HEK293 (cell line): ENCODE measurements around the gene C16orf92.

Experiments used
- CTCF ChIA-PET: fragments of 350-600 bp; formaldehyde crosslinking; extraction: SDS; loops from one replicate; lab custom pipeline; 2021; ENCODE audit warnings: antibody characterized with exemption; lab: Yijun Ruan, JAX
- POLR2A ChIA-PET: fragments of 300-600 bp; formaldehyde crosslinking; extraction: SDS; loops from one replicate; lab custom pipeline; 2020; ENCODE audit warnings: antibody characterized with exemption, inconsistent platforms; lab: Yijun Ruan, JAX
- H3K27ac ChIP-seq: fragments of 200-500 bp; sonication (Bioruptor generic); 2 replicates; pipeline ENCODE4 v1.5.1; 2014; ENCODE audit warnings: low read depth, low read length, control low read depth, inconsistent platforms; ENCODE audit errors: extremely low read depth
- H3K36me3 ChIP-seq, 2 experiments: fragments of 200-500 bp in 1 of 2; sonication (Bioruptor generic) in 1 of 2; 1 replicate in 1 of 2; 2 replicates in 1 of 2; pipeline ENCODE4 v1.5.1; 2014 to 2017; ENCODE audit warnings: inconsistent platforms in 2 of 2, low read length in 2 of 2; ENCODE audit not compliant: control insufficient read depth in 2 of 2, insufficient read depth in 1 of 2
- H3K4me1 ChIP-seq: fragments of 200-500 bp; sonication (Bioruptor generic); 2 replicates; pipeline ENCODE4 v1.5.1; 2014; ENCODE audit warnings: mild to moderate bottlenecking, low read length, inconsistent platforms; ENCODE audit not compliant: control insufficient read depth, insufficient read depth
- H3K4me3 ChIP-seq: 2 replicates; pipeline ENCODE4 v1.5.1; 2011; ENCODE audit warnings: low read depth, mild to moderate bottlenecking, control low read depth, low read length, moderate library complexity
- H3K9me3 ChIP-seq: fragments of 200-500 bp; sonication (Bioruptor generic); 2 replicates; pipeline ENCODE4 v1.5.1; 2014; ENCODE audit warnings: low read depth, low read length, inconsistent platforms; ENCODE audit not compliant: control insufficient read depth, insufficient read depth
- ELK4 ChIP-seq: IDR thresholded peaks from 2 replicates; pipeline ENCODE4 v1.6.1; 2011; ENCODE audit warnings: mild to moderate bottlenecking, low read depth, low read length, borderline replicate concordance
- HOXC10 ChIP-seq: sonication (generic); formaldehyde crosslinking; IDR thresholded peaks from 2 replicates; pipeline ENCODE4 v1.8.1; 2023; ENCODE audit warnings: mild to moderate bottlenecking, missing genetic modification reagents
- KLF1 ChIP-seq: fragments of 450-650 bp; formaldehyde crosslinking; IDR thresholded peaks from 2 replicates; pipeline ENCODE4 v1.5.1; 2016; ENCODE audit warnings: missing biosample characterization, missing genetic modification characterization
- KLF10 ChIP-seq: fragments of 450-650 bp; IDR thresholded peaks from 2 replicates; pipeline ENCODE4 v1.5.1; 2018; ENCODE audit warnings: missing biosample characterization, mild to moderate bottlenecking, missing genetic modification characterization
- KLF9 ChIP-seq: fragments of 450-650 bp; formaldehyde crosslinking; IDR thresholded peaks from 2 replicates; pipeline ENCODE4 v1.5.1; 2016; ENCODE audit warnings: missing biosample characterization, missing genetic modification characterization, low read depth
- SP7 ChIP-seq: fragments of 450-650 bp; formaldehyde crosslinking; IDR thresholded peaks from 2 replicates; pipeline ENCODE4 v1.5.1; 2016; ENCODE audit warnings: missing biosample characterization, missing genetic modification characterization
- TCF7L2 ChIP-seq: IDR thresholded peaks from 2 replicates; pipeline ENCODE4 v1.6.1; 2011; ENCODE audit warnings: low read depth, mild to moderate bottlenecking, inconsistent platforms, low read length, moderate library complexity, borderline replicate concordance
- ZBTB7A ChIP-seq: fragments of 450-650 bp; formaldehyde crosslinking; IDR thresholded peaks from 2 replicates; pipeline ENCODE4 v1.5.1; 2016; ENCODE audit warnings: low read depth, missing biosample characterization, missing genetic modification characterization
- ZIC2 ChIP-seq: fragments of 450-650 bp; formaldehyde crosslinking; IDR thresholded peaks from 2 replicates; pipeline ENCODE4 v1.5.1; 2016; ENCODE audit warnings: missing biosample characterization, missing genetic modification characterization
- ZNF121 ChIP-seq: fragments of 450-650 bp; formaldehyde crosslinking; IDR thresholded peaks from 2 replicates; pipeline ENCODE4 v1.5.1; 2016; ENCODE audit warnings: missing biosample characterization, missing genetic modification characterization
- ZNF132 ChIP-seq: fragments of 450-650 bp; formaldehyde crosslinking; IDR thresholded peaks from 2 replicates; pipeline ENCODE4 v1.5.1; 2017; ENCODE audit warnings: missing biosample characterization, missing genetic modification characterization, borderline replicate concordance
- ZNF169 ChIP-seq: fragments of 450-650 bp; formaldehyde crosslinking; IDR thresholded peaks from 2 replicates; pipeline ENCODE4 v1.5.1; 2016; ENCODE audit warnings: missing biosample characterization, missing genetic modification characterization
- ZNF302 ChIP-seq: fragments of 450-650 bp; formaldehyde crosslinking; IDR thresholded peaks from 2 replicates; pipeline ENCODE4 v1.5.1; 2016; ENCODE audit warnings: missing biosample characterization, missing genetic modification characterization, low read depth
- ZNF362 ChIP-seq: fragments of 450-650 bp; formaldehyde crosslinking; IDR thresholded peaks from 2 replicates; pipeline ENCODE4 v1.5.1; 2016; ENCODE audit warnings: missing biosample characterization, missing genetic modification characterization
- ZNF391 ChIP-seq: fragments of 450-650 bp; formaldehyde crosslinking; IDR thresholded peaks from 2 replicates; pipeline ENCODE4 v1.5.1; 2016; ENCODE audit warnings: low read depth, missing biosample characterization, missing genetic modification characterization, borderline replicate concordance
- ZNF529 ChIP-seq: fragments of 450-650 bp; formaldehyde crosslinking; IDR thresholded peaks from 2 replicates; pipeline ENCODE4 v1.5.1; 2017; ENCODE audit warnings: missing genetic modification characterization, missing biosample characterization; ENCODE audit not compliant: insufficient replicate concordance
- ZNF530 ChIP-seq: fragments of 450-650 bp; formaldehyde crosslinking; IDR thresholded peaks from 2 replicates; pipeline ENCODE4 v1.5.1; 2016; ENCODE audit warnings: low read depth, missing biosample characterization, missing genetic modification characterization
- ZNF571 ChIP-seq: fragments of 450-650 bp; formaldehyde crosslinking; IDR thresholded peaks from 2 replicates; pipeline ENCODE4 v1.5.0; 2017; ENCODE audit warnings: missing biosample characterization, missing genetic modification characterization
- ZNF654 ChIP-seq: fragments of 450-650 bp; formaldehyde crosslinking; IDR thresholded peaks from 2 replicates; pipeline ENCODE4 v1.5.1; 2016; ENCODE audit warnings: low read depth, missing biosample characterization, missing genetic modification characterization
- ZNF660 ChIP-seq: fragments of 450-650 bp; IDR thresholded peaks from 2 replicates; pipeline ENCODE4 v1.5.1; 2018; ENCODE audit warnings: missing biosample characterization, mild to moderate bottlenecking, missing genetic modification characterization
- ZNF664 ChIP-seq: fragments of 450-650 bp; formaldehyde crosslinking; IDR thresholded peaks from 2 replicates; pipeline ENCODE4 v1.5.1; 2016; ENCODE audit warnings: missing biosample characterization, missing genetic modification characterization
- ZNF670 ChIP-seq: fragments of 450-650 bp; formaldehyde crosslinking; IDR thresholded peaks from 2 replicates; pipeline ENCODE4 v1.5.1; 2016; ENCODE audit warnings: missing biosample characterization, missing genetic modification characterization, low read depth
- ZNF830 ChIP-seq: fragments of 450-650 bp; IDR thresholded peaks from 2 replicates; pipeline ENCODE4 v1.5.0; 2018; ENCODE audit warnings: missing biosample characterization, missing genetic modification characterization, low read depth, mild to moderate bottlenecking, moderate library complexity
- TF ChIP-seq, protein P1 (sequence below): fragments of 450-650 bp; formaldehyde crosslinking; IDR thresholded peaks from 2 replicates; pipeline ENCODE4 v1.5.1; 2016; ENCODE audit warnings: missing biosample characterization, missing genetic modification characterization

C16orf92 gene

GRCh38 chr16:30032083-30032819 lies 9.3 kb downstream of the C16orf92 start (continued):
- TF ChIP-seq KLF10 (0 out of 2 replicates have a peak, but pooled peaks have one; percentile 25), HOXC10 (no peak), ZNF654 (tag by site-specific recombination) (peak; percentile 99), ZNF660 (tag by site-specific recombination) (peak; percentile 82), ZIC2 (tag by site-specific recombination) (0 out of 2 replicates have a peak, but pooled peaks have one; percentile 11), KLF9 (tag by site-specific recombination) (0 out of 2 replicates have a peak, but pooled peaks have one; percentile 10), SP7 (tag by site-specific recombination) (peak; percentile 35), ZNF362 (tag by site-specific recombination) (peak; percentile 91), ZNF529 (tag by site-specific recombination) (no peak), ZNF670 (tag by site-specific recombination) (no peak)

DNA sequence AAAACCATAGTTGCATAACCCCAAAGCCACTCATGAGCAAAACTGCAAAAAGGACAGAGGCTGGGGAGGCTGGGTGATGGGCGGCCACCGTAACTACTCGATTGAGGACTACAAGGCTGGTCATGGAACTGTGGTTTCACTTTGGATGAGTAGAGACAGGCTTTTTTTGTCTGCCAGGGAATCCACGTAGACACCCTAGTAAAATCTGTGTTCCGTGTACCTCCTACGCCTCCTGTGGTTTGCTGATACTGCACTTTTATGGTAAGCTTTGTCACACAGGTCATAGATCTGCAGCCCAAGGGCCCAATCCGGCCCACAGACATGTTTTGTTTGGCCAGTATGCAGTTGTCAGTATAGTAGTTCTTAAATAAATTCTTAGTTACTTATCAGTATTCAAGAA lies 10.3 kb downstream of the C16orf92 start:
- TF ChIP-seq ZNF302 (tag by site-specific recombination) (no peak), ZBTB7A (tag by site-specific recombination) (no peak), ZNF391 (tag by site-specific recombination) (no peak), ZNF830 (tag by site-specific recombination) (no peak), ZNF132 (tag by site-specific recombination) (no peak), ZNF169 (tag by site-specific recombination) (no peak), KLF1 (tag by site-specific recombination) (no peak), ELK4 (no peak), ZNF664 (tag by site-specific recombination) (no peak; the same call in 1 of the 2 replicates), ZNF121 (tag by site-specific recombination) (no peak), ZNF571 (tag by site-specific recombination) (no peak), TCF7L2 (no peak), ZNF530 (tag by site-specific recombination) (no peak), ZNF670 (tag by site-specific recombination) (no peak)
- TF ChIP-seq, protein P1, sequence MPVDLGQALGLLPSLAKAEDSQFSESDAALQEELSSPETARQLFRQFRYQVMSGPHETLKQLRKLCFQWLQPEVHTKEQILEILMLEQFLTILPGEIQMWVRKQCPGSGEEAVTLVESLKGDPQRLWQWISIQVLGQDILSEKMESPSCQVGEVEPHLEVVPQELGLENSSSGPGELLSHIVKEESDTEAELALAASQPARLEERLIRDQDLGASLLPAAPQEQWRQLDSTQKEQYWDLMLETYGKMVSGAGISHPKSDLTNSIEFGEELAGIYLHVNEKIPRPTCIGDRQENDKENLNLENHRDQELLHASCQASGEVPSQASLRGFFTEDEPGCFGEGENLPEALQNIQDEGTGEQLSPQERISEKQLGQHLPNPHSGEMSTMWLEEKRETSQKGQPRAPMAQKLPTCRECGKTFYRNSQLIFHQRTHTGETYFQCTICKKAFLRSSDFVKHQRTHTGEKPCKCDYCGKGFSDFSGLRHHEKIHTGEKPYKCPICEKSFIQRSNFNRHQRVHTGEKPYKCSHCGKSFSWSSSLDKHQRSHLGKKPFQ (tag by site-specific recombination): no peak
- Histone ChIP-seq H3K4me1 (no peaks in the 10 kb centered on the region), H3K27ac (no peak overlapping the region), H3K36me3 (no peaks in the 10 kb centered on the region), H3K4me3 (no peak overlapping the region), H3K9me3 (no peaks in the 10 kb centered on the region)
- POLR2A ChIA-PET: no interaction called here
- CTCF ChIA-PET: interaction anchor here (0.7 to 2.1 kb wide), 16 partner anchors 8 to 907 kb away, joined by 3 to 11 read pairs (median 4); partner anchors contain the start of genes C16orf92, HIRIP3, INO80E and PAGR1
